Measurements from ENCODE around the gene ICAM3. TPM values are rescaled to one million over a fixed set of nuclear protein-coding genes. Genes with fewer than 3 reads are reported as not detected.

ICAM3 gene
- total RNA-seq, 1 donor from 2014 or later: 10.0 TPM

DNA sequence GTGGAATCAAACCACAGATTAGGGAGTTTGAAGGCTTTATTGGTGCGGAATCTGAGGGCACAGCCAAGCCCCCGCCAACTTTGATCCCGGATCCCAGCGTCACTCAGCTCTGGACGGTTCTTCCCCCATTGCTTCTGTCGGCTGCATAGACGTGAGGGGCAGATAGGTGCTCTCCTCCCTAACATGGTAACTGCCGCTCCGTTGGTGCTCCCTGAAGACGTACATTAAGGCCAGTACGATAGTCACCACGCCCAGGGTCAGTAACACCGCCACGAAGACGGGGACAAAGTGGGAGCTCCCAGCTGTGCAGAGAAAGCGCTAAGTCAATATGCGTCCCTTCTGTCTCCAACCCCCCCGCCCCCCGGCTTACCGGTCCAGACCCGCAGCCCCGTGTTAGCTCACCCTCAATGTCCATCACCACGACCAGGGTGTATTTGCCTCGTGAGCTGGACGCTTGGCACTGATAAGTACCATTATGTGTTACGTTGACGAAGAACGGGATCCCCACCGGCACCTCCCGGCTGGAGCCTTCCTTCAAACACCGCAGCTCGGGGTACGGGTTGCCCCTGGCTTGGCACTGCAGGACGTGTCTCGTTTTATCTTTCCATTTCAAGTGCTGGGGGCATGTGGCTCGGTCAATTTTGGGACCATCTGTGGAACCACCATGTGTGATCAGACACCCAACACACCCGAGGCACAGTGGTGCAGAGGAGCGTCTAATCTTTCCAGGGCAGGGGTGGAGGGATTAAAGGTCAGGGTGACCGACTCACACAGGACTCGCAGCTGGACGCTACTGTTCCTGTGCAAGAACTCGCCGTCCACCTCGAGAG is 5.5 kb downstream of the ICAM3 start:
- TF ChIP-seq, protein P1, sequence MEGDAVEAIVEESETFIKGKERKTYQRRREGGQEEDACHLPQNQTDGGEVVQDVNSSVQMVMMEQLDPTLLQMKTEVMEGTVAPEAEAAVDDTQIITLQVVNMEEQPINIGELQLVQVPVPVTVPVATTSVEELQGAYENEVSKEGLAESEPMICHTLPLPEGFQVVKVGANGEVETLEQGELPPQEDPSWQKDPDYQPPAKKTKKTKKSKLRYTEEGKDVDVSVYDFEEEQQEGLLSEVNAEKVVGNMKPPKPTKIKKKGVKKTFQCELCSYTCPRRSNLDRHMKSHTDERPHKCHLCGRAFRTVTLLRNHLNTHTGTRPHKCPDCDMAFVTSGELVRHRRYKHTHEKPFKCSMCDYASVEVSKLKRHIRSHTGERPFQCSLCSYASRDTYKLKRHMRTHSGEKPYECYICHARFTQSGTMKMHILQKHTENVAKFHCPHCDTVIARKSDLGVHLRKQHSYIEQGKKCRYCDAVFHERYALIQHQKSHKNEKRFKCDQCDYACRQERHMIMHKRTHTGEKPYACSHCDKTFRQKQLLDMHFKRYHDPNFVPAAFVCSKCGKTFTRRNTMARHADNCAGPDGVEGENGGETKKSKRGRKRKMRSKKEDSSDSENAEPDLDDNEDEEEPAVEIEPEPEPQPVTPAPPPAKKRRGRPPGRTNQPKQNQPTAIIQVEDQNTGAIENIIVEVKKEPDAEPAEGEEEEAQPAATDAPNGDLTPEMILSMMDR (conservative IDR thresholded peaks at IDR 0.05): no peak
- Mint-ChIP-seq H3K4me3 (peak overlapping the region; percentile 99), H3K27me3 (ENCODE audit: low read depth) (no peaks in the 10 kb centered on the region), H3K27ac (ENCODE audit: unreplicated experiment) (peak overlapping the region; percentile 99), H3K4me1 (peaks cover 32% of the 10 kb centered on the region), H3K9me3 (no peaks in the 10 kb centered on the region), H3K36me3 (ENCODE audit: low read depth) (peaks cover 3% of the 10 kb centered on the region)
- peak; percentile 18 for DNase-seq (ENCODE audit: low read depth, low spot score)

DNA sequence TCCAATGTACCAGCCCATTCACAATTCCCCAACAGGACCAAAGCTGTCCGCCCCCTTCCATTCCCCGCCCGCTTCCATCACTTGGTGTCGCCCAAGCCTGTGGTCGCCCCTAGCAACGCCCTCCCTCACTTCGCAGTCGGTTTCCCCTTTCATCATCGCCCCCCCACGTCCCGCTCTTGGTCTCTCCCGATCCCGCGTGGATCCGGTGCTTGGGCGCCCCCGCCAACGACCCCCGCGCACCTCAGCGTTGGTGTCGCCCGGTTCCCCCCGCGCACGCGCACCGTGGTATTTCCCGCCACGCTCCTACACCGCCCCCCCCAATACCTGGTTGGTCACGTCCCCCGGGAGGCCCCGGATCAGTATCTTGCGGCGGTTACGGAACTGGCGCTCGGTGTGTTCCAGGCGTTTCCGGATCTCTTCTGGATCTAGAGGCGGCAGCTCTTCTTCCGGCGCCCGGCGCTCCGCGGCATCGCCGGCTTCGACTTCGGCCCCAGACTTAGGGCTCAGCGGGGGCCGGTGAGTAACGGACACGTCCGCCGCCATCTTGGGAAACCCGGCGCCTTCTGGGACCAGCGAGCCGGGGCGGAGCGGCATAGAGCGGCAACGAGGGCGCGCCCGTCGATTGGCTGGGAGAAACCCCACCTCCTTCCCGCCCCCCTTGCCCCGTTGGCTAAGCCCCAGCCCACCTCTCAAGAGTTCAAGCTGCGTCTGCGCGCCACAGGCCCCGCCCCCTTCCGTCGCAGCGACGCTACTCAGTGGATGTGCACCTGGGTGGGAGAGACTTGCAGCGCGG is 6.3 kb downstream of the ICAM3 start, which contains the start of gene RAVER1:
Gene RAVER1, minus strand, starts transcription at position 565 of the 793 bp plus-strand sequence. Its CDS starts 22 bp downstream, at position 543.
- Mint-ChIP-seq H3K4me3 (peak within 1 kb of the TSS; percentile 99), H3K27me3 (ENCODE audit: low read depth) (no peaks in the 10 kb centered on the region), H3K36me3 (ENCODE audit: low read depth) (peaks cover 3% of the 10 kb centered on the region), H3K27ac (ENCODE audit: unreplicated experiment) (peak within 1 kb of the TSS; percentile 99), H3K4me1 (peaks cover 32% of the 10 kb centered on the region), H3K9me3 (no peaks in the 10 kb centered on the region)
- peak; percentile 94 for DNase-seq (ENCODE audit: low read depth, low spot score)
- TF ChIP-seq, protein P1 (conservative IDR thresholded peaks at IDR 0.05): no peak

DNA sequence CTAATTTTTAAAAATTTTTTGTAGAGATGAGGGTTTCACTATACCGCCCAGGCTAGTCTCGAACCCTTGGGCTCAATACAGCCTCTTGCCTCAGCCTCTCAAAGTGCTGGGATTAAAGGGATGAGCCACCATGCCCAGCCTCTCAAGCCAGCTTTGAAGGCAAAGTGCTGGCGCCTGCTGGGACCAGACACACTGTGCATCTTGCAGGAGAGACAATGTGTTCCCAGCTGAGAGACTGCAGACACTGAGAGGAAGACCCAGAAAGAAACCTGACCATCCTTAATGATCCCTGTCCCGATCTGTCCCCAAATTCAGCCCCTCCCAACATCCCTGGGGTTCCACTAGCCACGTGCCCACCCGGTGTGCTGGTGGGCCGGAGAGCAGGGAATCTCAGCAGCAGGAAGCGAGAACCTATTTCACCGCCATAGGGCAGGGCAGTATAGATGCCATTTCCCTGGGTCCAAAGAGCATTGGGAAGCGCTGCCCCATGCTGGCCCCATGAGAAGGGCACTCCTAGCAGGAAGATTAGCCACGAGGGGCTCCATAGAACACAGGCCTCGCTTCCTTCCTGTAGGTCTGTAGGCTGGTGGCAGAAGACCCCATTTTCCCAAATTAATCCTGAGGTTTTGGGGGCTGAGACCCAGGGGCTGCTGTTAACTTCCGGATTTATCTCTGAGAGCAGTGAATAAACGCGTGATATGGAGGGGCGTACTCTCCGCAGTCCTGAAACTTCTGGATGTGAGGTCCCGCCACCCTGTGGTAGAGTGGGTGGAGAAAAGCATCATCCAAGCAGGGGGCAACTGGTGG is 7.1 kb downstream of the ICAM3 start:
- peaks cover 32% of the 10 kb centered on the region for H3K4me1 Mint-ChIP-seq
- peaks cover 3% of the 10 kb centered on the region for H3K36me3 Mint-ChIP-seq (ENCODE audit: low read depth)
- peak overlapping the region; percentile 99 for H3K27ac Mint-ChIP-seq (ENCODE audit: unreplicated experiment)
- H3K4me3 Mint-ChIP-seq: peak overlapping the region; percentile 99
- no peaks in the 10 kb centered on the region for H3K9me3 Mint-ChIP-seq
- TF ChIP-seq, protein P1 (conservative IDR thresholded peaks at IDR 0.05): no peak
- no peak for DNase-seq (ENCODE audit: low read depth, low spot score)
- H3K27me3 Mint-ChIP-seq (ENCODE audit: low read depth): no peaks in the 10 kb centered on the region

DNA sequence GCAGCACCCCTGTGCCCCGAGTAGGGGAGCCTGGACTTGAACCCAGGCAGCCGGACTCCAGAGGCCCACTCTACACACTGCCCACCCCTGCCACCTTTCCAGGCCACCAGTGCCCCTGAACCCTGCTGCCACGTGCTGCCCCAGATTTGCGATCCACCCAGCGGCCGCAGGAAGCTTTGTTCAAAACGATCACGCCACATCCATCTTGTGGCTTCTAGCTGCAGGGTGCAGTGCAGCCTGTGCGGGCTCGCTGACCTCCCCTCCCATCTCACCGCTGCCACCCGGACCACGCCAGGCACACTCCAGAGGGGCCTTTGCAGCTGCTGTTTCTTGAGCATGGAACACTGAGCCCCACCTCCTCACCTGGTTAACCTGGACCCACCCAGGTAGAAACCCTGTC is 9.9 kb downstream of the ICAM3 start:
- TF ChIP-seq, protein P1 (conservative IDR thresholded peaks at IDR 0.05): no peak
- Mint-ChIP-seq H3K4me1 (peaks cover 26% of the 10 kb centered on the region), H3K27me3 (ENCODE audit: low read depth) (no peaks in the 10 kb centered on the region), H3K36me3 (ENCODE audit: low read depth) (peaks cover 3% of the 10 kb centered on the region), H3K4me3 (peak overlapping the region; percentile 19), H3K27ac (ENCODE audit: unreplicated experiment) (no peak overlapping the region), H3K9me3 (no peaks in the 10 kb centered on the region)
- no peak for DNase-seq (ENCODE audit: low read depth, low spot score)
